Thymus (tissue), 11 donors: Measurements from ENCODE around the gene NLRP12. TPM values are rescaled to one million over a fixed set of nuclear protein-coding genes. Genes with fewer than 3 reads are reported as not detected.
"Not testable (repeated sequence)": the region's sequence is repeated elsewhere in the genome, so short reads cannot be mapped to it uniquely, and the experiment has no call there.

Experiments used
- DNase-seq, 9 donors: peaks; one replicate each; pipeline ENCODE4 v3.0.0-alpha.2; 2013; ENCODE audit warnings: low spot score in 9 of 9, low read depth in 6 of 9, missing footprints in 1 of 9
- H3K27ac ChIP-seq, 2 donors: one replicate each; pipeline ENCODE4 v1.5.1; 2013; ENCODE audit warnings: control low read depth in 1 of 2, low read depth in 1 of 2, low read length in 1 of 2, mild to moderate bottlenecking in 1 of 2, moderate library complexity in 1 of 2
- H3K27me3 ChIP-seq, 2 donors: one replicate each; pipeline ENCODE4 v1.5.1; 2013; ENCODE audit warnings: low read length in 1 of 2; ENCODE audit not compliant: control insufficient read depth in 2 of 2, insufficient read depth in 1 of 2
- H3K36me3 ChIP-seq, 2 donors: one replicate each; pipeline ENCODE4 v1.5.1; 2013; ENCODE audit warnings: low read length in 1 of 2, mild to moderate bottlenecking in 1 of 2, moderate library complexity in 1 of 2; ENCODE audit not compliant: control insufficient read depth in 2 of 2, insufficient read depth in 2 of 2
- H3K4me1 ChIP-seq, 2 donors: one replicate each; pipeline ENCODE4 v1.5.1; 2013; ENCODE audit warnings: low read length in 2 of 2; ENCODE audit not compliant: control insufficient read depth in 2 of 2, insufficient read depth in 2 of 2
- H3K4me3 ChIP-seq, 2 donors: one replicate each; pipeline ENCODE4 v1.5.1; 2013; ENCODE audit warnings: low read length in 2 of 2, control low read depth in 1 of 2, mild to moderate bottlenecking in 1 of 2
- H3K9me3 ChIP-seq, 2 donors: one replicate each; pipeline ENCODE4 v1.5.1; 2013; ENCODE audit warnings: low read length in 1 of 2, mild to moderate bottlenecking in 1 of 2; ENCODE audit not compliant: control insufficient read depth in 2 of 2, insufficient read depth in 1 of 2
- WGBS: extraction: QIAGEN DNeasy Blood & Tissue Kit; methylation state at CpG from one replicate; pipeline ENCODE4 v1.1.7; 2013; 5-methylcytosine and 5-hydroxymethylcytosine counted together
- polyA plus RNA-seq: library from polyadenylated mRNA; stranded (reverse); fragments of 200-250 nt; gene quantifications from one replicate; pipeline ENCODE4 v1.2.3, GENCODE V29; 2013
- total RNA-seq: library from RNA; stranded (reverse); fragments of 120-200 nt; gene quantifications from one replicate; pipeline ENCODE4 v1.2.4, GENCODE V29; 2013
- donor health status: healthy.

Gene NLRP12
- total and polyA plus RNA-seq, 2 donors = 0.21 to 0.24 TPM

DNA sequence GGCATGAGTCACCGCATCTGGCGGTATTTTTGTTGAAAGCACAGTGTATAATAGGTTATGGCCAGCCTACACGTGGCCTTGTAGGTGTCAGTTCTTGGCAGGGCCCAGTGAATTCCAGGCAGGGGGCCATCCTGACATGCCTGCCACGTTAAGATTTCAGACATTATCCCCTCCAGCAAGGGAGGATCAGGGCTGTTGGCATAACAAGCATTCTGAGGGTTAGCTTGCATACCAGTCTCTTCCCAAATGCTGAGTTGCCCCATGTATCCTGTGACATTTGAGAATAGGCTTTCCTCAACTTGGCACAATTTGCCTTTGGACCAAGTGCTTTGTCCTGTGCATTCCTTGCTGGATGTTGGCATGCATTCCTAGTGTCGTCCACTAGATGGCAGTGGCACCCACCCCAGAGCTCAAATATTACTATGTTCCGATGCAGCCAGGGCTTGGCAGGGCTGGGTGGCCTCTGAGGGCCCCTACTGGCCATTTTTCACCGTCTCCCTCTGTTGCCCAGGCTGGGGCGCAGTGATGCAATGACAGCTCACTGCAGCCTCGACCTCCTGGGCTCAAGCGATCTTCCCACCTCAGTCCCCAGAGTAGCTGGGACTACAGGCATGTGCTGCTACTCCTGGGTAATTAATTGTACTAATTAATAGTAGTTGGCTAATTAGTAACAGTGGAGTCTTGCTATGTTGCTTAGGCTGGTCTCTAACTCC is 31.2 kb downstream of the NLRP12 start:
- no peak overlapping the region for H3K27ac ChIP-seq
- no peaks in the 10 kb centered on the region for H3K9me3 ChIP-seq
- peak; percentile 43 to 80 (median 59) for DNase-seq
- H3K4me3 ChIP-seq = no peak overlapping the region
- 33% methylated on average over 10 of the region's 10 CpGs for WGBS
- H3K36me3 ChIP-seq = no peaks in the 10 kb centered on the region
- no peaks in the 10 kb centered on the region for H3K4me1 ChIP-seq
- H3K27me3 ChIP-seq = no peaks in the 10 kb centered on the region

DNA sequence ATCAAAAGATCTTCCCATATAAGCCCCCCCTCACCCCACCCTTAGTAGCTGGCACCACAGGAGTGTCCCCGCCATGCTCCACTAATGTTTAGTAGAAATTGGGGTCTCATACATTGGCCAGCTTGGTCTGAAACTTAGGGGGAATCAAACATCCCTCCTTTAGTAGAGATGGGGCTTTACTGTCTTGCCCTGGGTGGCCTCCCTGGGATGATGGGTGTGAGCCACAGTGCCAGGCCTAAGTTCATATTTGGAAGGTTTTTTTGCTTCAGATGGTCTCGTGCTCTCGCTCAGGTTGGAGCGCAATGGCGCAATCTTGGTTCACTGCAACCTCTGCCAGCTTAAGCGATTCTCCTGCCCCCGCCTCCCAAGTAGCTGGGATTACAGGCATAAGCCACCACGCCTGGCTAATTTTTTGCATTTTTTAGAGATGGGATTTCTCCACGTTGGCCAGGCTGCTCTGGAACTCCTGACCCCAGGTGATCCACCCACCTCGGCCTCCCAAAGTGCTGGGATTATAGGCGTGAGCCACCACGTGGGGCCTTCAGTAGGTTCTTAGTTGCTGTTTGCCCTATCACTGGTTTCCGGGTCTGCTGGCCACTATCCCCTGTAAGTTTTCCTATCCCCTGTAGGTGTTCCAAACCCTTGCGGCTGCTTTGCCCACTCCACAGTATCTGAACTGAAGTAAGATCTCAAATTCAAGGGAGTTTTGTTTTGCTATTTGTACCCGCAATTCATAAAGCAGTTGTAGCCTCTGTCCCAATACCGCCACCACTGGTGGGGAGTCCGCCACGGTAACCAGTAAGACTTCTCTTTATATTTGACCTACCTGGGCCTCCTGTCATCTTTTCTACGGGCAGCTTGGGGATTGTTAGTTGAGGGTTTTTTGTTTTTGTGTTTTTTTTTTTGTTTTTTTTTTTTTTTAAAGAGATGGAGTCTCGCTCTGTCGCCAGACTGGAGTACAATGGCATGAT is 34.1 kb downstream of the NLRP12 start:
- DNase-seq = no peak
- WGBS = 94% methylated on average over 21 of the region's 21 CpGs
- Histone ChIP-seq H3K9me3 (no peaks in the 10 kb centered on the region), H3K27me3 (no peaks in the 10 kb centered on the region), H3K36me3 (no peaks in the 10 kb centered on the region), H3K4me1 (no peaks in the 10 kb centered on the region), H3K4me3 (no peak overlapping the region), H3K27ac (no peak overlapping the region)

DNA sequence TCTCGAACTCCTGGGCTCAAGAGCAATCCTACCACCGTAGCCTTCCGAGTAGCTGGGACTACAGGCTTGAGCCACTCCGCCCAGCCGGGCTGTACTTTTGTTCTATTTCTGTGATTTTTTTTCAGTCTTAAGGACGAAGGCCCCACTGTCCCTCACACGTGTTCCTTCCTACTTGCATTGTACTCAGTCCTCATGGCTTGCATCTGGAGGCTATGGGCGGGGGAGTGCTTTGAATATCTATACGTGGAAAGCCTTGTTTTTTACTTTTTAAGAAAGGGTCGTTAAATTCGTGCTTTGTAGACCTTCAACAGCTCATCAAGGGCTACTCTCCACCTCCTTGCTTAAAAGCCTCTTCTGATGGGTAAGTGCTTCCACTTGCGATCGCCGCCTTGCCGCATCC is 36.8 kb downstream of the NLRP12 start:
- DNase-seq = no peak
- H3K4me1 ChIP-seq = no peaks in the 10 kb centered on the region
- H3K27ac ChIP-seq = no peak overlapping the region
- H3K27me3 ChIP-seq = no peaks in the 10 kb centered on the region
- WGBS = 95% methylated on average over 15 of the region's 15 CpGs
- no peak overlapping the region for H3K4me3 ChIP-seq
- no peaks in the 10 kb centered on the region for H3K9me3 ChIP-seq
- H3K36me3 ChIP-seq = no peaks in the 10 kb centered on the region

DNA sequence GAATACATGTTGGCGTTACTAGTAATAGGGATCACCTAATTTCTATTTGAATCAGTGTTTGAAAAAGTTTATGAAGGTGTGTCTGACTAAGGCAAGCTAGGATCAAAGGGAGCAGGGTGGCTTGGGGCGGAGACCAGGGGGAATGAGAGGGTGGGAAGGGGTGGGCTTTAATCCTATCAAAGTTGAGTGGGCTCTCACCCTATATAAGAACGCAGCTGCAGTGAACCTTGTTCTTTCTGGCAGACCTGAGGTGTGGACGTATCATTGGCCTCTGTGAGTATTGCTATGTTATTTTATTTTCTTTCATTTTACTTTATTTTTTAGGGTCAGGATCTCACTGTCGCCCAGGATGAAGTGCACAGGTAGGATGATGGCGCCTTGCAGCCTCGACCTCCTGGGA is 37.4 kb downstream of the NLRP12 start:
- Histone ChIP-seq H3K27ac (no peak overlapping the region), H3K4me1 (no peaks in the 10 kb centered on the region), H3K36me3 (no peaks in the 10 kb centered on the region), H3K27me3 (no peaks in the 10 kb centered on the region), H3K4me3 (no peak overlapping the region), H3K9me3 (no peaks in the 10 kb centered on the region)
- no peak for DNase-seq
- WGBS = 96% methylated on average over 7 of the region's 7 CpGs

DNA sequence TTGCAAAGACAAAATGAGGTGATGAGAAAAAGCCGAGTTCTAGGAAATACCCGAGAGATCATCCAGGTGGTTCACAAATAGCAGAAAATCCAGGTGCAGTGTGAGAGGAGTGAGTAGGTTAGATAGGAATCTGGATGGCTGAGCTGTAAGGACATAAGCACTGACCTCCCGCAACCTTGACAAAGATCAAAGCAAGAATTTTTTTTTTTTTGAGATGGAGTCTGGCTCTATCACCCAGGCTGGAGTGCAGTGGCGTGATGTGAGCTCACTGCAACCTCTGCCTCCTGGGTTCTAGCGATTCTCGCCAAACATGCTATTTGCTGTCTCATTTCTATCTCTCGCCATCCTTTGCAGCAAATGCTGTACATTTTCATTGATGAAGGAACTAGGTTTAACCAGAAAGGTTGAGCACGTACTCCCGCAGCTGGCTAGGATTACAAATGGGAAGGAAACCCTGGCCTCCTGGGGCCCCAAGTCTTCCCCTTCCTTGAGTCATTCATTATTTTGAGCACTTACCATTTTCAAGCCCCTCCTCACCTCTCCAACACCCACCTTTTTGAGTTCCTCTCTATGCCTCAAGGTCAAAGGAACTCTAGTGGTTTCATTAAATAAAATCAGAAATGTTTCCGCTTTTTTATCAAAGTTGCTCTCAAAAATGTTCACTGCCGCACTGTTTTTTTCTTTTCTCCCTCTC is 38.8 kb downstream of the NLRP12 start:
- Histone ChIP-seq H3K27ac (no peak overlapping the region), H3K27me3 (no peaks in the 10 kb centered on the region), H3K4me1 (no peaks in the 10 kb centered on the region), H3K9me3 (no peaks in the 10 kb centered on the region), H3K4me3 (no peak overlapping the region), H3K36me3 (no peaks in the 10 kb centered on the region)
- 32% methylated on average over 11 of the region's 11 CpGs for WGBS
- DNase-seq = no peak

DNA sequence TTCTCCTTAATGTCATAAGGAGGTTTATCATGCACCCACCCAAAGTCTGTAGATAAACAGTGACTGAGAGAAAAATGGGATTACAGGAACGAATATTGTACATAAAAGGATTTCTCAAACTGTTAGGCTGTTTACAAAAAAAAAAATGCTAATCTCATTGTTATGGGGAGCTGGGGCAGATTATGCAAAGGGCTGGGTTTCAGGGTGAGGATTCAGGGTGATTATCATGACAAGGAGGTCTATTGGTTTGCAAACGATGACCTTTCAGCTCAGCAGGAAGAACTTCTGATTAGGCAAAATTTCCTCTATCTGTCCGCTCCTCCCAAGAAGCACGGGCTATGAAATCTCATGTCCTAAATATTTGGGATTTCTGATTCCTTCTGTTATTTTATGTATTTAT is 41.4 kb downstream of the NLRP12 start:
- H3K9me3 ChIP-seq = no peaks in the 10 kb centered on the region
- no peaks in the 10 kb centered on the region for H3K36me3 ChIP-seq
- H3K27me3 ChIP-seq = no peaks in the 10 kb centered on the region
- 95% methylated on average over 4 of the region's 4 CpGs for WGBS
- no peaks in the 10 kb centered on the region for H3K4me1 ChIP-seq
- no peak overlapping the region for H3K27ac ChIP-seq
- DNase-seq = no peak
- H3K4me3 ChIP-seq = no peak overlapping the region

DNA sequence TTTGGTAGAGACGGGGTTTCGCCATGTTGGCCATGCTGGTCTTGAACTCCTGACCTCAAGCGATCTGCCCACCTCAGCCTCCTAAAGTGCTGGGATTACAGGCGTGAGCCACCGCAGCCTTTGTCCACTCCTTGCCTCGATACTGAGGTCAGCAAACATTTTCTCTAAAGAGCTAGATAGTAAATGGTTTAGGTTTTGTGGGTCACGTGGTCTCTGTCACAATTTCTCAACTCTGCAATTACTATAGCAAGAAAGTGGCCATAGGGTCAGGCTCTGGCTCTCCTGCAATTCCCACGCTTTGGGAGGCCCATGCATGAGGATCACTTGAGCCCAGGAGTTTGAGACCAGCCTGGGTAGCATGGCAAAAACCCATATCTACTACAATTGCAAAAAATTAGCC is 42.8 kb downstream of the NLRP12 start:
- DNase-seq, H3K27ac ChIP-seq: not testable (repeated sequence)
- 89% methylated on average over 8 of the region's 8 CpGs for WGBS

DNA sequence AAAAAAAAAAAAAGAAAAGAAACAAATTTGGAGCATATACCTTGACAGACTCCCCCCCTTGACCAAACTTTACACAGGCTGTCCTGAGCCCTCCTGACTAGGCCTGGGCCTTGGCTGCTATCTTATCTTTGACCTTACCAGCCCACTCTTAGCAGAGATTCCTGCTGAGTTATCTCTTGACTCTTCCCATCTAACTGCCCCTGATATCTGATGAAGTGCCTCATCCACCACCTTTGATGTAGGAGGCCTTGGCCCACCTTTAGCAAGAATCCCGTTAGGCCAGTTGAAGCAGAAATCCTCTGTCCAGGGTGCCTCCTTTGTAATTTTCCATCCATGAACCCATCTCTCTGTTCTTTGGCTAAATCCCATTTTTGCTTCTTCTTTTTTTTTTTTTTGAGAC is 43.6 kb downstream of the NLRP12 start:
- Histone ChIP-seq H3K4me3 (no peak overlapping the region), H3K9me3 (no peaks in the 10 kb centered on the region), H3K4me1 (no peaks in the 10 kb centered on the region), H3K36me3 (no peaks in the 10 kb centered on the region), H3K27me3 (no peaks in the 10 kb centered on the region), H3K27ac (no peak overlapping the region)
- no peak for DNase-seq
- WGBS = 94% methylated on average over 1 of the region's 1 CpG

More for the DNA sequence above, 42.8 kb downstream of the NLRP12 start:
- not testable (repeated sequence) for H3K4me1 ChIP-seq, H3K4me3 ChIP-seq, H3K9me3 ChIP-seq, H3K36me3 ChIP-seq, H3K27me3 ChIP-seq

DNA sequence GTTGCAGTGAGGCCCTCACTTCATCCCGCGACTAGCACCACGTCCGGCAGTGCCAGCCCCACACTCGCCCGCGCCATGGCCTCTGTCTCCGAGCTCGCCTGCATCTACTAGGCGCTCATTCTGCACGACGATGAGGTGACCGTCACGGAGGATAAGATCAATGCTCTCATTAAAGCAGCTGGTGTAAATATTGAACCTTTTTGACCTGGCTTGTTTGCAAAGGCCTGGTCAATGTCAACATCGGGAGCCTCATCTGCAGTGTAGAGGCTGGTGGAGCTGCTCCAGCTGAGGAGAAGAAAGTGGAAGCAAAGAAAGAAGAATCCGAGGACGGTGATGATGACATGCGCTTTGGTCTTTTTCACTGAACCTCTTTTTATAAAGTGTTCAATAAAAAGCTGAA is 48.6 kb downstream of the NLRP12 start:
- H3K9me3 ChIP-seq = no peaks in the 10 kb centered on the region
- H3K36me3 ChIP-seq = no peaks in the 10 kb centered on the region
- H3K4me1 ChIP-seq = no peaks in the 10 kb centered on the region
- DNase-seq = no peak
- no peak overlapping the region for H3K27ac ChIP-seq
- WGBS = 95% methylated on average over 18 of the region's 18 CpGs
- H3K4me3 ChIP-seq = no peak overlapping the region
- no peaks in the 10 kb centered on the region for H3K27me3 ChIP-seq
